Non-pigmented ciliary epithelial cell (primary cell): ENCODE results near the gene ATAD3C.
"Not testable (repeated sequence)": the region's sequence is repeated elsewhere in the genome, so short reads cannot be mapped to it uniquely, and the experiment has no call there.

ENCODE experiments used
- DNase-seq: peaks from one replicate; pipeline ENCODE4 v3.0.0-alpha.2; 2010; ENCODE audit warnings: low read depth

Gene ATAD3C

GRCh38 chr1:1419363-1419812 lies 30.1 kb upstream of the ATAD3C start:
- DNase-seq: no peak

GRCh38 chr1:1419813-1420653 lies 29.5 kb upstream of the ATAD3C start:
- DNase-seq: no peak

GRCh38 chr1:1420654-1421141 lies 28.8 kb upstream of the ATAD3C start:
- DNase-seq: no peak

GRCh38 chr1:1421147-1421906 lies 28.2 kb upstream of the ATAD3C start, which contains the start of gene ANKRD65:
Gene ANKRD65, minus strand, starts transcription at chr1:1421276. Its CDS starts 271 bp downstream, at chr1:1421005.
- no peak for DNase-seq

- DNase-seq: no peak
Measured at GRCh38 chr1:1421907-1422464, 27.5 kb upstream of the ATAD3C start.

- no peak for DNase-seq
Measured at GRCh38 chr1:1422465-1423244, 26.8 kb upstream of the ATAD3C start.

GRCh38 chr1:1423245-1423597 lies 26.3 kb upstream of the ATAD3C start:
- no peak for DNase-seq

- DNase-seq: no peak
Measured at GRCh38 chr1:1424707-1425106, 24.8 kb upstream of the ATAD3C start.

GRCh38 chr1:1425426-1425752 lies 24.1 kb upstream of the ATAD3C start:
- DNase-seq: no peak

GRCh38 chr1:1425753-1426495 lies 23.6 kb upstream of the ATAD3C start:
- DNase-seq: no peak

- DNase-seq: no peak
Measured at GRCh38 chr1:1426496-1427105, 22.9 kb upstream of the ATAD3C start.

GRCh38 chr1:1427106-1427819 lies 22.2 kb upstream of the ATAD3C start:
- DNase-seq: no peak

- no peak for DNase-seq
Measured at GRCh38 chr1:1427820-1428148, 21.7 kb upstream of the ATAD3C start.

GRCh38 chr1:1428174-1428573 lies 21.3 kb upstream of the ATAD3C start:
- DNase-seq: no peak

GRCh38 chr1:1428967-1429366 lies 20.5 kb upstream of the ATAD3C start:
- DNase-seq: not testable (repeated sequence)

- no peak for DNase-seq
Measured at GRCh38 chr1:1429671-1430073, 19.8 kb upstream of the ATAD3C start.

GRCh38 chr1:1430114-1430982 lies 19.1 kb upstream of the ATAD3C start:
- DNase-seq: no peak

GRCh38 chr1:1430992-1431844 lies 18.3 kb upstream of the ATAD3C start:
- DNase-seq: no peak
